Type B pancreatic cell (in vitro differentiated cells): Measurements from ENCODE around the gene MAD1L1. TPM values are rescaled to one million over a fixed set of nuclear protein-coding genes. Genes with fewer than 3 reads are reported as not detected.
A peak's percentile ranks its signal among the peaks of the same experiment; 100 is the strongest.

Source experiments
- DNase-seq: peaks from one replicate; pipeline ENCODE4 v3.0.0; 2021; ENCODE audit warnings: mixed read lengths; ENCODE audit not compliant: unreplicated experiment; ENCODE audit errors: extremely low spot score
- H3K27ac Mint-ChIP-seq: 2 replicates; pipeline ENCODE4 v1.8.0; 2021; ENCODE audit warnings: mild to moderate bottlenecking, mixed read lengths
- H3K27me3 Mint-ChIP-seq: 2 replicates; pipeline ENCODE4 v1.8.0; 2021; ENCODE audit warnings: mixed read lengths
- H3K36me3 Mint-ChIP-seq: 2 replicates; pipeline ENCODE4 v1.8.0; 2021; ENCODE audit warnings: mixed read lengths
- H3K4me1 Mint-ChIP-seq: one replicate; pipeline ENCODE4 v1.8.0; 2021; ENCODE audit warnings: mixed read lengths; ENCODE audit not compliant: unreplicated experiment
- H3K4me3 Mint-ChIP-seq: 2 replicates; pipeline ENCODE4 v1.8.0; 2021; ENCODE audit warnings: mild to moderate bottlenecking, mixed read lengths
- H3K9me3 Mint-ChIP-seq: 2 replicates; pipeline ENCODE4 v1.8.0; 2021; ENCODE audit warnings: mixed read lengths
- total RNA-seq: library from RNA; stranded (reverse); gene quantifications from 2 replicates; pipeline ENCODE4 v1.2.1, GENCODE V29; 2021; ENCODE audit warnings: low replicate concordance
- TF ChIP-seq, protein P1 (sequence below): fragments of 200-600 bp; sonication (generic); conservative IDR thresholded peaks from 2 replicates; pipeline ENCODE4 v1.5.0; 2021; ENCODE audit warnings: antibody characterized with exemption, mild to moderate bottlenecking

The MAD1L1 gene
- total RNA-seq, 1 donor from 2014 or later = 40.7 TPM

DNA sequence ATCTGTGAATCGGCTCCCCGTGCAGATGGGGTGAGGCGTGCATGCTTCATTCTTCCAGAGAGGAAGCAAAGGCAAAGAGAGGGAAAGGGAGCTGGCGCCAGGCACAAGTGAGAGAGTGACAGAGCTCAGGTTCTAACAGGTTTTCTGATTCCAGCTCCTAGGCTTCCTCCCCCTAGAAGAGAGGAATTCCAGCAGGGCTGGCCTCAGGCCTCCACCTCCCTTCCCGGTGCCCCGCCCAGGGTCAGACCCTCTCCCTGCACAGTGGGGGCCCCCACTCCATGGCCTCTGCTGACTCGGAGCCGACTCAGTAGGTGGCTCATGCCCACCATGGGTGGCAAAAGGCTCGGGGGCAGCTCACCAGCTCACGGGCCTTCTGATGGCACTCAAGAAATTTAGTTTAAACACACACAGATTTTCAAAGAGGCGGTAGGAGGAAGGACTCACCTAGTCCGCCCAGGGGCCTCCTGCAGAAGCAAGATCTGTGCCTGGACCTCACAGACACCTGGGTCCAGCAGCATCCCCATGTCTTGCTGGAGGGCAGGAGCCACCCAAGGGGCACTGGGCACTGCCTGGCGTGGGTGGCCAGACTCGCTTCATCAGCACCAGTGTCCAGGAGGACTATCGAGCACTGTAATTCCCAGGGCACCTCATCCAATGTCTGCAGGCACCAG, 183.5 kb downstream of the MAD1L1 start:
- TF ChIP-seq, protein P1, sequence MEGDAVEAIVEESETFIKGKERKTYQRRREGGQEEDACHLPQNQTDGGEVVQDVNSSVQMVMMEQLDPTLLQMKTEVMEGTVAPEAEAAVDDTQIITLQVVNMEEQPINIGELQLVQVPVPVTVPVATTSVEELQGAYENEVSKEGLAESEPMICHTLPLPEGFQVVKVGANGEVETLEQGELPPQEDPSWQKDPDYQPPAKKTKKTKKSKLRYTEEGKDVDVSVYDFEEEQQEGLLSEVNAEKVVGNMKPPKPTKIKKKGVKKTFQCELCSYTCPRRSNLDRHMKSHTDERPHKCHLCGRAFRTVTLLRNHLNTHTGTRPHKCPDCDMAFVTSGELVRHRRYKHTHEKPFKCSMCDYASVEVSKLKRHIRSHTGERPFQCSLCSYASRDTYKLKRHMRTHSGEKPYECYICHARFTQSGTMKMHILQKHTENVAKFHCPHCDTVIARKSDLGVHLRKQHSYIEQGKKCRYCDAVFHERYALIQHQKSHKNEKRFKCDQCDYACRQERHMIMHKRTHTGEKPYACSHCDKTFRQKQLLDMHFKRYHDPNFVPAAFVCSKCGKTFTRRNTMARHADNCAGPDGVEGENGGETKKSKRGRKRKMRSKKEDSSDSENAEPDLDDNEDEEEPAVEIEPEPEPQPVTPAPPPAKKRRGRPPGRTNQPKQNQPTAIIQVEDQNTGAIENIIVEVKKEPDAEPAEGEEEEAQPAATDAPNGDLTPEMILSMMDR = no peak
- H3K36me3 Mint-ChIP-seq = peaks cover 3% of the 10 kb centered on the region
- no peak for DNase-seq
- no peak overlapping the region for H3K27ac Mint-ChIP-seq
- peaks cover 23% of the 10 kb centered on the region for H3K4me1 Mint-ChIP-seq
- no peak overlapping the region for H3K4me3 Mint-ChIP-seq
- no peaks in the 10 kb centered on the region for H3K27me3 Mint-ChIP-seq
- no peaks in the 10 kb centered on the region for H3K9me3 Mint-ChIP-seq

DNA sequence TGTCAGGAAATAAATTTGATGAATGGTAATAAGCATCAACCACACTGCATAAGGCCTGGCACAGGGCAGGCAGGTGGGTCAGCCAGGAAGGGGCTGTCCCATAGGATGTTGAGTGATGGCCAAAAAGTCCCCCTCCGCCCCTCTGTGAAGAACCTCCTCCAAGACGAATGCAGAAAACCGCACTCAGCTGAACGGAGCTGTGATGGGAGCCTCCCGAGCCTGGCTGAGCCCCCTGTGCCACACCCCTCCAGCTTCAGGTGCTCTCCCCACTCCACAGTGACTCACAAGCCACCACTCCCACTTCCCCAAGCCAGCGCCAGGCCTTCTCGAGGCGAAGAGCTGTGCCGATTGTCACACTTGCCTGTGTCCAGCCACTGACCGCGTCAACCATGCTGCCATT, 184.2 kb downstream of the MAD1L1 start:
- no peak overlapping the region for H3K4me3 Mint-ChIP-seq
- no peak for DNase-seq
- peaks cover 23% of the 10 kb centered on the region for H3K4me1 Mint-ChIP-seq
- H3K9me3 Mint-ChIP-seq = no peaks in the 10 kb centered on the region
- TF ChIP-seq, protein P1 = no peak
- H3K36me3 Mint-ChIP-seq = peaks cover 3% of the 10 kb centered on the region
- no peaks in the 10 kb centered on the region for H3K27me3 Mint-ChIP-seq
- no peak overlapping the region for H3K27ac Mint-ChIP-seq

DNA sequence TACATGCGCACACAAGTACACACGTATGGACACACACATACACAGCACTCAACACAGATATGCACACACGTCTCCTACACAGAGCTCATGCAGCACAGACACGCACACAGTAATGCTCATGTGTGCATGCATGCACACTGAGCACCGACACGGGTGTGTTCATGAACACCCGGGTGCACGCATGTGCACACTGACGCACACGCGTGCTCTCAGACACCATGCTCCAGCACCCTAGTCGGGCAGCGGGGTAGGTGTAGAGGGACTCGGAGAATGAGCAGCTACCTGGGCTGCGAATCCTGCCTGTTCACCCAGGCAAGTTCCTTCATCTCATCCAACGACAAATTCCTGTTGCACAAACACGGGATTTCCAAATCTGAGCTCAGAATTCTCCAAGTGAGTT, 184.7 kb downstream of the MAD1L1 start:
- Mint-ChIP-seq H3K27me3 (no peaks in the 10 kb centered on the region), H3K36me3 (peaks cover 7% of the 10 kb centered on the region), H3K4me1 (peaks cover 23% of the 10 kb centered on the region), H3K9me3 (no peaks in the 10 kb centered on the region), H3K4me3 (peak overlapping the region; percentile 62), H3K27ac (no peak overlapping the region)
- no peak for DNase-seq
- TF ChIP-seq, protein P1 = no peak

DNA sequence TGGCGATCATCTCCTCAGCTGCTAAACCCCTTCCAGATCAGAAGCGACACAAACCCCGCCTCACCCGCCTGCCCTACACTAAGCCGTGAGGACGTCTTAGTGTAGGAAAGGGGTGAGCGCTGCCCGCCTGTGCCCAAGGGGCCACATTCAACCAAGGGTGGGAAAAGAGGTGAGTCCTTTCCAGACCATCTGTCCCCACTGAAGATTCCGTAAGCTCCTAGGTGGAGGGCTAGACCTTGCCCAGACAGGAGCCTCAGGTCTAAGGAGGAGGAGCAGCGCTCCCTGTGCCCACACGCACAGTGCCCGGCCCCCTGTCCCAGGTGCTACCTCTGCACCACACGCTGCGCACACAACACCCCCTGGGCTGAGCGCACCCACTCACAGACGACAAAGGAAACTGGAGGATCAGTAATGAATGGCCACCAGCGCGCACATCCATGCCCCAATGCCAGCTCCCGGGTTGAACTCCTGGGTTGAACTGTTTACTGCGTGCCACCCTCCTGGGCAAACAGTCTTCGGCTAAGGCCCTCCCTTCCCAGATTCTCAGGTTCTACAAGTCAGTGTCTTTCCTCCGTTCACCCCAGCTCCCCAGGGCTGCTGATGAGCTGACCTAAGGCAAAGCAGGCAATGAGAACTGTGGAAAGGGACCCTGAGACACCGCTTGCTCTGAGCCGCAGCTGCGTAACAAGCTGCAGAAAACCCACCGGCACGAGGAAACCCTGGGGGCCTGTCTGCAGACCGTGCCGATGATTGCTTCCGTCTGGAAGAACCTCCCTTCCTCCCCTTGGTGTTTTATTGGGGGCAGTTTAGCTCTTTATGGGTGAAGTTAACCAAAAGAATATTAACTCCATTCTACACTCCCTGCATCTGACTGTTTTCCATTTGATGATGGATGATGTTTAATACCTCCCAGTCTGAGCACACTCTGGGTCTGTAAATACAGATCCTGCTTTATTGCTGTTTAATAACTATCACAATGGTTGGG, 185.9 kb downstream of the MAD1L1 start:
- TF ChIP-seq, protein P1 = no peak
- H3K27ac Mint-ChIP-seq = peak overlapping the region; percentile 38
- DNase-seq = no peak

DNA sequence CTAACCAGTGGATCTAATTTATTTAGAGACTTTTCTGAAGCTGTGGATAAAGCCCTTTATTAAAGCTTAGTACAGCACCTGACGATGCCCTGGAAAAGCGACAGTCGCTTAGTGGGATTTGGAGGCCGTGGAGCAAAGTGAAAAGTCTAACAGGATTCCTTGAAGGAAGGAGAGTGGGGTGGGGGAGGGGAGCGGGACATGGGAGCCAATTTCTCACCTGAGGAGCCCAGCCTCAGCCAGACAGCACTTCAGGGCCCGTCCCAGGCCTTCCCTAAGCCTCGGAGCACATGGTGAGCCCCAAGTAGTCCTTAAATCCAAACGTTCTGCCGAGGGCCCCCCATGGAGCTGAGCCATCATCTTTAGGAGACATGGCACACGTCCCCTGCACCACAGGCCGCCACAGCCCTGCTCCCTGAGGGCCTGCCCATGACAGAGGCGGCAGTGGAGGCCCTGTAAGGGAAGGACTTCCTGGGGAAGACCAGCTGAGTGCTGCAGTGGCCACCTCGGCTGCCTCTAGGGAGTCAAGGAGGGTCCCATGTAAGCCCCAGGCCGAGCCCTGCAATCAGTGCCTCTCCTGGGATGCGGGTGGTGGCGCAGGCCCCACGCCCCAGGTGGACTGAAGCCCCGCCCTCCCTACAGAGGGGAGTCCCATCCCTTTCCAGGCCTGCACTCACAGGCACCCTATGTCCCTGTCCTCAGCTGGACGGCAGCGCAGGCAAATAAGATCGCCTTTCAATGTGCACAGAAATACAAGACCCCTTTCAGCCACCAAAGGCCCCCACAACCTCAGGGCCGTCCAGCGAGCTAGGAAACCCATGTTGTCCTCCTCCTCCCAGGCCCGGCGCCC, 187.0 kb downstream of the MAD1L1 start:
- Mint-ChIP-seq H3K4me3 (no peak overlapping the region), H3K36me3 (peaks cover 20% of the 10 kb centered on the region), H3K27ac (no peak overlapping the region), H3K27me3 (no peaks in the 10 kb centered on the region), H3K9me3 (no peaks in the 10 kb centered on the region), H3K4me1 (peaks cover 23% of the 10 kb centered on the region)
- no peak for DNase-seq
- TF ChIP-seq, protein P1 = no peak

More for the DNA sequence above, 185.9 kb downstream of the MAD1L1 start:
- Mint-ChIP-seq H3K4me1 (peaks cover 19% of the 10 kb centered on the region), H3K4me3 (peak overlapping the region; percentile 23), H3K27me3 (no peaks in the 10 kb centered on the region), H3K9me3 (no peaks in the 10 kb centered on the region), H3K36me3 (peaks cover 13% of the 10 kb centered on the region)
